Muscle of arm (tissue), 12 donors: ENCODE measurements around the gene TTC8. TPM values are rescaled to one million over a fixed set of nuclear protein-coding genes. Genes with fewer than 3 reads are reported as not detected.
"Not testable (repeated sequence)": the region's sequence is repeated elsewhere in the genome, so short reads cannot be mapped to it uniquely, and the experiment has no call there.

Experiments used
- DNase-seq: peaks from one replicate; pipeline ENCODE4 v3.0.0-alpha.2; 2013
- polyA plus RNA-seq, 12 donors: library from polyadenylated mRNA; unstranded; fragments of 120-200 nt; gene quantifications; one replicate each; pipeline ENCODE4 v1.2.1, GENCODE V29; 2013; ENCODE audit not compliant: insufficient read length in 12 of 12

TTC8 gene
- polyA plus RNA-seq, 12 donors = 14.6 to 28.8 (median 18.0) TPM; not detected in 1

DNA sequence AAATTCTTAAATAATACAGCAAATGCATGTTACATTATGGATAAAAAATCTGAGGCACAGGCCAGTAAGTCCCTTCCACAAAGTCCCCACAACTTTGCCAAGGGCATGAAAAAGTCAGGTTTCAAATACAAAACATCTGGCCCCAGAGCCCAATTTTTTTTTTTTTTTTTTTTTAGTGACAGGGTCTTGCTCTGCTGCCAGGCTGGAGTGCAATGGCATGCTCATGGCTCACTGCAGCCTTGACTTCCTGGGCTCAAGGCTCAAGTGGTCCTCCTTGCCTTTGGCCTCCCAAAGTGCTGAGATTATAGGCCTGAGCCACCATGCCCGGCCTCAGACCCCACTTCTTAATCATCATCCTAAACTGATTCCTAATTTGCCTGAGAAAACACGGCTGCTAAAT, 3.1 kb upstream of the TTC8 start:
- DNase-seq = no peak

DNA sequence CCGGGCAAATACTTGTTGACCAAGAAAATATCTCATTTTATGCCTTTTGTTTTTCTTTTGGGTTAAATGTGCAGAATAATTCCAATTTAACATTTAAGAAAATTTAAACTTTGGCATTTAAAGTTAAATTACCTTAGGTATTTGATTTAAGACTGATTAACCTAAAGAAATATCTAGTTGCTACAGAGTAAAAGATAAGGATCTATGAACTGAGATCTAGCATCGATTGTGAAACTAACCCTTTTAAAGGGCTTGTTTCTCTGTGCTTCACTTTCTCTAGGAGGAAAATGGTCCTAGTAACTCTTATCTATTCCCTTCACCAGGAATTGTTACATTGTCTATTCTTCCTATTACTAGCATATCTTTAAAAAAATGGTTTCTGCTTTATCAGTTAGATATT, 2.6 kb upstream of the TTC8 start:
- DNase-seq = no peak

- DNase-seq = no peak
Measured at GRCh38 chr14:88823968-88824313, 510 bp upstream of the TTC8 start.

DNA sequence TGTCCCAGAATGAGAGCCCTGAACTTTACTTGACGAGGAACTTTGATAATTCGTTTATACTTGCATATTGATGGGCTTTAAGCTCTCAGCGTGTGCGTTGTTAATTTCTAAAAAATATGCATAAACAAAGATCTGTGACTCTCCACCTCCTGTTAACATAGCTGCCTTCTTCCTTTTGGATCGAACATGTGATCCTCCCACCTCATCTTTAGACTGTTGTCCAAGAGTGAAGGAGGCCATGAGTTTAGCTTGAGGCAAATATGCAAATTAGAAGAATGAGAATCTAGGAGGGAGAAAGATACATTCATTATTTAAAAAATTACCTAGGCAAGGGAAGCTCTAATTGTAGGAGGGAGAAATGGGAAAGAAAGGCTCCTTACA, 617 bp downstream of the TTC8 start:
- DNase-seq = no peak

DNA sequence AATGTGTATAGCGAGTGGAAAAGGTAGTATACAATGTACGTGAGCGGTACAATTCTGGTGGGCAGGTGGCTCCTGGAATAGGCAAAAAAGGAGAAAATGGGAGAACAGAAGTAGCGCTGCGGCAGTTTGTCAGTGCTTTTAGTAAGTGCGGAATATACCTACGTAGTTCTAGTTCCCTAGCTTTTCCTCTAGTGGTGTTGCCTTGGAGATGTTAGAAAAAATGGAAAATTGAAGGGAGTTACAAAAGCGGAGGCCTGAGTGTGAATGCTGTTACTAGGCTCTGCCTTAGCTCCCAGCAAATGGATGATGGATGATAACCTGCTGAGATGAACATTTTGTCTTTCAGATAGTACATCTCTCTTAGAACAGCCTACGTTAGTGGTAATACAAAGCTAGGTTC, 1.1 kb downstream of the TTC8 start:
- no peak for DNase-seq

GRCh38 chr14:88829188-88829587, 4.7 kb downstream of the TTC8 start:
- DNase-seq = no peak

DNA sequence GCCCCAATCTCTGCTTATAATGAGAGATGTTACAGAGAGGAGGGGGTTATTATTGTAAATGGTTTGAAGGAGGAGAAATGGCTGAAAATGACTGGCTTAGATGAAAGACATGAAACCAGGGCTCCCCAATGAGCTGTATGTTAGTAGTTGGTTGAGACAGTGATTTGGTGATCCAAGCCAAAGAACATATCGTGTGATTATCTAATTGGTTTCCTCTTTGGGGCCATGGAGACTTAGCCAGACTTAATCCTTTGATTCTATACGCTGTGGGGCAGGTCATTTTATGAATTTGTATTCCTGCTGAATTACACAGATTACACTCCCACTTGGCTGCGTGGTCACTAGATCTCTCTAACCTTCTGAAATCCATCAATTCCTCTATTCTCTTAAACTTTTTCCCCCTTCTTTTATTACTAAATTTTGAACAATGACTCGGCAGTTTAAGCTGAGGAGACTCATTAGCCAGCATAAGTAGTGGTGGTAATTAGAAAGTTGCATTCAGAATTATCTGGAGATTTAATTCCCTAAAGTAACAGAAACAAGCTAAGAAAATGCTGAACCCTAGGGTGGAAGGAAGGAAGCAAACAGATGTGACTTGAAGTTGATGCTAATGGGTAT, 5.3 kb downstream of the TTC8 start:
- no peak for DNase-seq

DNA sequence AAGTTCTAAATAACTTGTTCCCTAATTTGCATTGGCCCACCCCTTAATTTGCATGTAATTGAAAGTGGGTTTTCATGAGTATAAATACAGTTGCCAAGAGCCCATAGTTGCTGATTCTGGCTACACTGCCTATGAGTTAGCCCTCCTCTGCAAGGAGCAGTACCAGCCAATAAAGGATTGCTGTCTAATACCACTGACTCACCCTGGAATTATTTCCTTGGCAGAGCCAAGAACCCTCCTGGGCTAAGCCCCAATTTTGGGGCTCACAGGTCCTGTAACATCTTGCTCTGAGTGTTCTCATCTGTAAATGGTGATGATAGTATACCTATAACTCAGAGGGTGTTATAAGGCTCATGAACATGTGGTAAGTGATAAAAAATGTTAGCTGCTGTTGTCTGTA, 6.8 kb downstream of the TTC8 start:
- no peak for DNase-seq

- DNase-seq = peak; percentile 21
Measured at GRCh38 chr14:88834883-88835431, 10.5 kb downstream of the TTC8 start.

- DNase-seq = no peak
Measured at GRCh38 chr14:88835661-88836060, 11.2 kb downstream of the TTC8 start.

- DNase-seq = no peak
Measured at GRCh38 chr14:88837495-88837894, 13.0 kb downstream of the TTC8 start.

DNA sequence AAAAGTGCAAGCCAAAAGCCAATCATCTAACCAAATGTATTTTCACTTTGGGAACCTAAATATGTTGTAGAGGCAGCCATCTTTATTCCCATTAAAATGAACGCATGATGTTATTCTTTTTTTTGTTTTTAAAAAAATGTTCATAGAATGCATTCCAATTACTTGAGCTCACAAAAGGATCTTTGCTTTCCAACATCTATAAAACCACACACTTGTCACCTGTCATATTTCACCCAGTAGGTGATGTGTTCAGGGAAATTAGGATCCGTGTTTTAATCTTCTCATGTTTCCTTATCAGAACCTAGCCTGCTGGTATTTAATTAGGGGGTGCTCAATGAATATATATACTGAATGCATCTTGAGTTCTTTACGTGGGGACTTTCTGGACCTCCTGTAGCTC, 13.6 kb downstream of the TTC8 start:
- no peak for DNase-seq

- DNase-seq = no peak
Measured at GRCh38 chr14:88840926-88841325, 16.5 kb downstream of the TTC8 start.

GRCh38 chr14:88841741-88842140, 17.3 kb downstream of the TTC8 start:
- DNase-seq = no peak

DNA sequence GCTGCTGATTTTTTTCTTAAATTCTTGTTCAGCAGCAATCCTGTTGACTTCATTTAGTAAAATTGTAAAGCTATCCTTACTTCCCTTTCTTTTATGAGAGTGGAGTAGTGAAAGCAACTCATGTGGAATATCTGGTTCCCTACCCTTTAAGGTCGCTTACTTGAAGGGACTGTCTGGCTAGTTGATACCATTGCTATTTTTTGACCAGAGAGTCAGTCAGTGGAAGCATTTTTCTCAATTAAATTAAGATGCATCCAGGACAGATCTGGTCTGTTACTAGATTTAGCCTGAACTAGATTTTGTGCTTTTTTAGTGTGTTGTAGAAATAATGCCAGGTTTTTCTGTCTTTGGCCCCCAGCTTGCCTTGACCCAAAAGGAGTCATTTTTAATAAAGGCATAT, 18.0 kb downstream of the TTC8 start:
- no peak for DNase-seq

GRCh38 chr14:88844980-88845491, 20.6 kb downstream of the TTC8 start:
- no peak for DNase-seq

GRCh38 chr14:88848571-88848970, 24.1 kb downstream of the TTC8 start:
- no peak for DNase-seq

DNA sequence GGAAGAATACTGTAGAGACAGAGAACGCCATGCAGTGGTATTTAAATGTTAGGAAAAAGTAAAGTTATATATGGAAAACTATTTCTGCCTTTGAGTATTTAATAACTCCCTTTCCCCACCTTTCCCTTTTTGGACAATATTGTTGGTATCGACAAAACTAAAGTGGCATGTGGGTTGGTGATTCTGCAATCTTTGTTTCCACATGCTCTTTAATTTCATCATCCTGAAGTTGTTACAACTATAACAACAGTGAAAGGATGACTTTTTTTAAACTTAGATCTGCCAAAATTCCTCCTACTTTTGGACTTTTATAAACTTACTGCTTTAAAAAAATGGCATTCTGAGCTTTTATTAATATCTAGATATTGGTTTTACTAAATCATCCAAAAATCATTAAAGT, 25.3 kb downstream of the TTC8 start:
- no peak for DNase-seq

DNA sequence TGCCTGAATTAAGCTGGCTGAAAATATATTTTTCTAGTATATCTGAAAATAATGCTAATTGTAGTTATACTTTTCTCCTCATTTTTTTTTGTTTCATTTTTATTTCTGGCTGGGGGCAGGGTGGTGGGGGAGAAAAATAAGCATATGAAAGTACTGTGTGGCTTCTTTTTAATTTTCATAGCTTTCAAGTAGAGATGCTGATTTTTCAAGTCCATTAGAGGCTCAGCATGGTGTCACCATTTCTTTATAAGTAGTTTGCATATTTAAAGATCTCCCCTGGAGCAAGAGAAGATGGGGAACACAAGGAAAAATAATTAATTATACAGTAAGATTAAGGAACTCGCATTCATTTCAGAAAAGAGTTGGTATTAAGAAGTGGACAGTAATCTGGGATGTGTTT, 27.1 kb downstream of the TTC8 start:
- no peak for DNase-seq

GRCh38 chr14:88852632-88853031, 28.2 kb downstream of the TTC8 start:
- no peak for DNase-seq

- DNase-seq = no peak
Measured at GRCh38 chr14:88853129-88853528, 28.7 kb downstream of the TTC8 start.

- DNase-seq = no peak
Measured at GRCh38 chr14:88856786-88857366, 32.4 kb downstream of the TTC8 start.

DNA sequence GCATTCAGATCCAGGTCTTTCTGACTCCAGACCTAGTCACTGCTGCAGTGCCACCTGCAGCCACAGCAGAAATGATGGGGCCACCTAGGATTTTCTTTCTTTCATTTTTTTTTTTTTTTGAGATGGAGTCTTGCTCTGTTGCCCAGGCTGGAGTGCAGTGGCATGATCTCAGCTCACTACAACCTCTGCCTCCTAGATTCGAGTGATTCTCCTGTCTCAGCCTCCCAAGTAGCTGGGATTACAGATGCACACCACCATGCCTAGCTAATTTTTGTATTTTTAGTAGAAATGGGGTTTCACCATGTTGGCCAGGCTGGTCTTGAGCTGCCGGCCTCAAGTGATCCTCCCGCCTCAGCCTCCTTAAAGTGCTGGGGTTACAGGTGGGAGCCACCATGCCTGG, 33.4 kb downstream of the TTC8 start:
- not testable (repeated sequence) for DNase-seq

GRCh38 chr14:88859118-88859517, 34.7 kb downstream of the TTC8 start:
- not testable (repeated sequence) for DNase-seq
